GM06990 (cell line): ENCODE data around the gene ACAP2.

Source experiments
- DNase-seq: peaks from one replicate; pipeline ENCODE4 v3.0.0-alpha.2; 2011; ENCODE audit not compliant: insufficient read length; ENCODE audit errors: extremely low read depth
- H3K27me3 ChIP-seq: replicated peaks from 2 replicates; pipeline ENCODE4 v1.6.0; 2011; ENCODE audit warnings: low read length; ENCODE audit not compliant: control insufficient read depth, insufficient read depth
- H3K36me3 ChIP-seq: 2 replicates; pipeline ENCODE4 v1.5.1; 2011; ENCODE audit warnings: low read length; ENCODE audit not compliant: control insufficient read depth, insufficient read depth
- H3K4me3 ChIP-seq: replicated peaks from 2 replicates; pipeline ENCODE4 v1.5.1; 2011; ENCODE audit warnings: low read depth, mild to moderate bottlenecking, control low read depth, low read length
- CTCF ChIP-seq: IDR thresholded peaks from 2 replicates; pipeline ENCODE4 v1.5.1; 2011; ENCODE audit warnings: low read length, control low read depth, mild to moderate bottlenecking, inconsistent platforms; ENCODE audit not compliant: insufficient read depth, poor library complexity, severe bottlenecking

ACAP2 gene

GRCh38 chr3:195249858-195250464, 192.9 kb downstream of the ACAP2 start:
- no peak for TF ChIP-seq CTCF
- no peak for DNase-seq
- no peak overlapping the region for H3K4me3 ChIP-seq
- H3K27me3 ChIP-seq = no peaks in the 10 kb centered on the region
- no peaks in the 10 kb centered on the region; the same call in 1 of the 2 replicates for H3K36me3 ChIP-seq

GRCh38 chr3:195249057-195249770, 193.6 kb downstream of the ACAP2 start:
- TF ChIP-seq CTCF = no peak
- Histone ChIP-seq H3K4me3 (no peak overlapping the region), H3K36me3 (no peaks in the 10 kb centered on the region; the same call in 1 of the 2 replicates), H3K27me3 (no peaks in the 10 kb centered on the region)
- DNase-seq = no peak

GRCh38 chr3:195248281-195248680, 194.5 kb downstream of the ACAP2 start:
- H3K36me3 ChIP-seq = no peaks in the 10 kb centered on the region; the same call in 1 of the 2 replicates
- DNase-seq = no peak
- no peak overlapping the region for H3K4me3 ChIP-seq
- no peak for TF ChIP-seq CTCF
- H3K27me3 ChIP-seq = no peaks in the 10 kb centered on the region

GRCh38 chr3:195247863-195248189, 195.0 kb downstream of the ACAP2 start:
- TF ChIP-seq CTCF = no peak
- H3K36me3 ChIP-seq = no peaks in the 10 kb centered on the region; the same call in 1 of the 2 replicates
- H3K4me3 ChIP-seq = no peak overlapping the region
- DNase-seq = no peak
- no peaks in the 10 kb centered on the region for H3K27me3 ChIP-seq

- no peak overlapping the region for H3K4me3 ChIP-seq
- no peaks in the 10 kb centered on the region for H3K27me3 ChIP-seq
- no peak for TF ChIP-seq CTCF
- no peak for DNase-seq
- no peaks in the 10 kb centered on the region; the same call in 1 of the 2 replicates for H3K36me3 ChIP-seq
These were observed 195.5 kb downstream of the ACAP2 start for GRCh38 chr3:195247086-195247862.
